ENCODE data around the gene HYAL1.

The HYAL1 gene

GRCh38 chr3:50325113-50325480, 21.7 kb upstream of the HYAL1 start:
- Histone ChIP-seq H4K8ac (ENCODE audit: low read depth, low read length) (no peak overlapping the region), H3K4ac (ENCODE audit: low read depth, low read length) (no peak overlapping the region), H4K5ac (ENCODE audit: low read length) (no peak overlapping the region), H3K4me1 (ENCODE audit: control insufficient read depth, low read depth, low read length) (peaks cover 11% of the 10 kb centered on the region), H2BK120ac (ENCODE audit: low read depth, low read length) (no peak overlapping the region), H3K27ac (ENCODE audit: low read depth, low read length) (no peak overlapping the region), H3K79me1 (ENCODE audit: low read length) (peaks cover 12% of the 10 kb centered on the region), H3K4me3 (ENCODE audit: low read length) (no peak overlapping the region), H3K79me2 (ENCODE audit: control insufficient read depth, insufficient read depth, low read length) (peaks cover 19% of the 10 kb centered on the region), H3K4me2 (ENCODE audit: low read length) (no peak overlapping the region), H2BK15ac (replicated peaks; ENCODE audit: low read depth) (no peak overlapping the region), H3K27me3 (ENCODE audit: insufficient read depth, low read length, poor library complexity) (no peaks in the 10 kb centered on the region), H3K56ac (ENCODE audit: low read length) (no peak overlapping the region), H2AK5ac (ENCODE audit: low read length) (no peak overlapping the region), H3K36me3 (ENCODE audit: control insufficient read depth, insufficient read depth, low read length) (peaks cover 6% of the 10 kb centered on the region), H3K23ac (ENCODE audit: low read length) (no peak overlapping the region), H2BK5ac (ENCODE audit: low read length) (no peak overlapping the region), H3K9ac (ENCODE audit: low read length) (no peak overlapping the region), H3K18ac (ENCODE audit: low read length) (no peak overlapping the region)
- no peak for DNase-seq
- WGBS (ENCODE audit: extremely low coverage, insufficient coverage, low lambda C conversion rate), result no CpG with 5 or more reads among the region's 2 CpGs

- DNase-seq, result peak; percentile 93
These were observed 21.2 kb upstream of the HYAL1 start for GRCh38 chr3:50324351-50325112.

GRCh38 chr3:50323614-50324199, 20.3 kb upstream of the HYAL1 start:
- peaks cover 23% of the 10 kb centered on the region for H3K79me1 ChIP-seq (ENCODE audit: low read length)
- H3K9ac ChIP-seq (ENCODE audit: low read length), result peak overlapping the region; percentile 3
- no peak overlapping the region for H3K27ac ChIP-seq (ENCODE audit: low read depth, low read length)
- no peak overlapping the region for H2BK5ac ChIP-seq (ENCODE audit: low read length)
- H3K4me3 ChIP-seq (ENCODE audit: low read length), result no peak overlapping the region
- peaks cover 32% of the 10 kb centered on the region for H3K79me2 ChIP-seq (ENCODE audit: control insufficient read depth, insufficient read depth, low read length)
- no CpG with 5 or more reads among the region's 5 CpGs for WGBS (ENCODE audit: extremely low coverage, insufficient coverage, low lambda C conversion rate)
- H3K27me3 ChIP-seq (ENCODE audit: insufficient read depth, low read length, poor library complexity), result no peaks in the 10 kb centered on the region
- no peak overlapping the region for H4K5ac ChIP-seq (ENCODE audit: low read length)
- H2BK120ac ChIP-seq (ENCODE audit: low read depth, low read length), result no peak overlapping the region
- H3K4ac ChIP-seq (ENCODE audit: low read depth, low read length), result no peak overlapping the region
- no peak overlapping the region for H2BK15ac ChIP-seq (replicated peaks; ENCODE audit: low read depth)
- H3K23ac ChIP-seq (ENCODE audit: low read length), result no peak overlapping the region
- no peak overlapping the region for H3K4me2 ChIP-seq (ENCODE audit: low read length)
- peaks cover 14% of the 10 kb centered on the region for H3K4me1 ChIP-seq (ENCODE audit: control insufficient read depth, low read depth, low read length)
- H4K8ac ChIP-seq (ENCODE audit: low read depth, low read length), result no peak overlapping the region
- peaks cover 9% of the 10 kb centered on the region for H3K36me3 ChIP-seq (ENCODE audit: control insufficient read depth, insufficient read depth, low read length)
- H3K18ac ChIP-seq (ENCODE audit: low read length), result no peak overlapping the region
- no peak overlapping the region for H2AK5ac ChIP-seq (ENCODE audit: low read length)
- DNase-seq, result no peak
- peak overlapping the region; percentile 96 for H3K56ac ChIP-seq (ENCODE audit: low read length)

More at GRCh38 chr3:50324351-50325112, 21.2 kb upstream of the HYAL1 start:
- Histone ChIP-seq H3K56ac (ENCODE audit: low read length) (peak overlapping the region; percentile 35), H3K18ac (ENCODE audit: low read length) (no peak overlapping the region), H2BK15ac (replicated peaks; ENCODE audit: low read depth) (no peak overlapping the region), H3K4me1 (ENCODE audit: control insufficient read depth, low read depth, low read length) (peaks cover 14% of the 10 kb centered on the region), H3K79me2 (ENCODE audit: control insufficient read depth, insufficient read depth, low read length) (peaks cover 24% of the 10 kb centered on the region), H3K27ac (ENCODE audit: low read depth, low read length) (no peak overlapping the region), H3K36me3 (ENCODE audit: control insufficient read depth, insufficient read depth, low read length) (peaks cover 8% of the 10 kb centered on the region), H3K9ac (ENCODE audit: low read length) (peak overlapping the region; percentile 2), H4K8ac (ENCODE audit: low read depth, low read length) (no peak overlapping the region), H2AK5ac (ENCODE audit: low read length) (peak overlapping the region; percentile 20), H2BK120ac (ENCODE audit: low read depth, low read length) (no peak overlapping the region), H4K5ac (ENCODE audit: low read length) (no peak overlapping the region), H3K4ac (ENCODE audit: low read depth, low read length) (no peak overlapping the region), H3K4me2 (ENCODE audit: low read length) (no peak overlapping the region), H3K23ac (ENCODE audit: low read length) (no peak overlapping the region), H3K79me1 (ENCODE audit: low read length) (peaks cover 18% of the 10 kb centered on the region), H3K4me3 (ENCODE audit: low read length) (no peak overlapping the region), H3K27me3 (ENCODE audit: insufficient read depth, low read length, poor library complexity) (no peaks in the 10 kb centered on the region), H2BK5ac (ENCODE audit: low read length) (no peak overlapping the region)
- no CpG with 5 or more reads among the region's 4 CpGs for WGBS (ENCODE audit: extremely low coverage, insufficient coverage, low lambda C conversion rate)

GRCh38 chr3:50323092-50323600, 19.8 kb upstream of the HYAL1 start:
- Histone ChIP-seq H3K36me3 (ENCODE audit: control insufficient read depth, insufficient read depth, low read length) (peaks cover 11% of the 10 kb centered on the region), H2BK5ac (ENCODE audit: low read length) (peak overlapping the region; percentile 35), H4K5ac (ENCODE audit: low read length) (no peak overlapping the region), H3K79me1 (ENCODE audit: low read length) (peaks cover 26% of the 10 kb centered on the region), H3K79me2 (ENCODE audit: control insufficient read depth, insufficient read depth, low read length) (peaks cover 36% of the 10 kb centered on the region), H3K9ac (ENCODE audit: low read length) (peak overlapping the region; percentile 97), H3K4ac (ENCODE audit: low read depth, low read length) (no peak overlapping the region), H2BK15ac (replicated peaks; ENCODE audit: low read depth) (no peak overlapping the region), H3K27ac (ENCODE audit: low read depth, low read length) (no peak overlapping the region), H3K4me2 (ENCODE audit: low read length) (no peak overlapping the region), H3K27me3 (ENCODE audit: insufficient read depth, low read length, poor library complexity) (no peaks in the 10 kb centered on the region), H4K8ac (ENCODE audit: low read depth, low read length) (no peak overlapping the region), H2AK5ac (ENCODE audit: low read length) (no peak overlapping the region), H3K4me1 (ENCODE audit: control insufficient read depth, low read depth, low read length) (peaks cover 14% of the 10 kb centered on the region), H2BK120ac (ENCODE audit: low read depth, low read length) (no peak overlapping the region), H3K4me3 (ENCODE audit: low read length) (no peak overlapping the region), H3K18ac (ENCODE audit: low read length) (no peak overlapping the region), H3K23ac (ENCODE audit: low read length) (no peak overlapping the region), H3K56ac (ENCODE audit: low read length) (peak overlapping the region; percentile 96)
- no CpG with 5 or more reads among the region's 4 CpGs for WGBS (ENCODE audit: extremely low coverage, insufficient coverage, low lambda C conversion rate)
- no peak for DNase-seq

- H2BK15ac ChIP-seq (replicated peaks; ENCODE audit: low read depth), result no peak within 1 kb of the TSS
- peak within 1 kb of the TSS; percentile 94 for H3K4me2 ChIP-seq (ENCODE audit: low read length)
- no peaks in the 10 kb centered on the region for H3K27me3 ChIP-seq (ENCODE audit: insufficient read depth, low read length, poor library complexity)
- peak within 1 kb of the TSS; percentile 53 for H3K23ac ChIP-seq (ENCODE audit: low read length)
- H3K4me3 ChIP-seq (ENCODE audit: low read length), result peak within 1 kb of the TSS; percentile 65
- peak within 1 kb of the TSS; percentile 70 for H3K4ac ChIP-seq (ENCODE audit: low read depth, low read length)
- H2BK5ac ChIP-seq (ENCODE audit: low read length), result peak within 1 kb of the TSS; percentile 83
- peaks cover 27% of the 10 kb centered on the region for H3K79me1 ChIP-seq (ENCODE audit: low read length)
- peak within 1 kb of the TSS; percentile 73 for H4K5ac ChIP-seq (ENCODE audit: low read length)
- H3K56ac ChIP-seq (ENCODE audit: low read length), result peak within 1 kb of the TSS; percentile 96
- H3K18ac ChIP-seq (ENCODE audit: low read length), result peak within 1 kb of the TSS; percentile 86
- H3K4me1 ChIP-seq (ENCODE audit: control insufficient read depth, low read depth, low read length), result peaks cover 14% of the 10 kb centered on the region
- peak within 1 kb of the TSS; percentile 97 for H3K9ac ChIP-seq (ENCODE audit: low read length)
- peak within 1 kb of the TSS; percentile 76 for H3K27ac ChIP-seq (ENCODE audit: low read depth, low read length)
- DNase-seq, result peak; percentile 61
- H2AK5ac ChIP-seq (ENCODE audit: low read length), result peak within 1 kb of the TSS; percentile 92
- no peak within 1 kb of the TSS for H4K8ac ChIP-seq (ENCODE audit: low read depth, low read length)
- peaks cover 34% of the 10 kb centered on the region for H3K79me2 ChIP-seq (ENCODE audit: control insufficient read depth, insufficient read depth, low read length)
- peaks cover 13% of the 10 kb centered on the region for H3K36me3 ChIP-seq (ENCODE audit: control insufficient read depth, insufficient read depth, low read length)
- peak within 1 kb of the TSS; percentile 55 for H2BK120ac ChIP-seq (ENCODE audit: low read depth, low read length)
- WGBS (ENCODE audit: extremely low coverage, insufficient coverage, low lambda C conversion rate), result no CpG with 5 or more reads among the region's 31 CpGs
These were observed 19.2 kb upstream of the HYAL1 start, which contains the start of gene HYAL2 for GRCh38 chr3:50322386-50323091. HYAL2 (minus strand) TSS chr3:50322745; CDS start chr3:50320489, 2,256 bp downstream.

Measured in mesendoderm (in vitro differentiated cells).